HEK293 (cell line): ENCODE measurements around the gene YPEL5.

ENCODE experiments used
- EGR2 ChIP-seq: fragments of 450-650 bp; formaldehyde crosslinking; IDR thresholded peaks from 2 replicates; pipeline ENCODE4 v1.5.1; 2016; ENCODE audit warnings: low read depth, missing biosample characterization, missing genetic modification characterization
- PATZ1 ChIP-seq: fragments of 450-650 bp; formaldehyde crosslinking; IDR thresholded peaks from 2 replicates; pipeline ENCODE4 v1.5.1; 2016; ENCODE audit warnings: missing biosample characterization, missing genetic modification characterization
- PBX3 ChIP-seq: sonication (generic); formaldehyde crosslinking; IDR thresholded peaks from 2 replicates; pipeline ENCODE4 v1.8.1; 2022; ENCODE audit warnings: mild to moderate bottlenecking, moderate library complexity, missing genetic modification reagents
- TCF7L2 ChIP-seq: IDR thresholded peaks from 2 replicates; pipeline ENCODE4 v1.6.1; 2011; ENCODE audit warnings: low read depth, mild to moderate bottlenecking, inconsistent platforms, low read length, moderate library complexity, borderline replicate concordance
- ZNF16 ChIP-seq: fragments of 450-650 bp; formaldehyde crosslinking; IDR thresholded peaks from 2 replicates; pipeline ENCODE4 v1.5.1; 2016; ENCODE audit warnings: low read depth, missing biosample characterization, missing genetic modification characterization
- ZNF18 ChIP-seq: fragments of 450-650 bp; formaldehyde crosslinking; IDR thresholded peaks from 2 replicates; pipeline ENCODE4 v1.5.1; 2016; ENCODE audit warnings: missing biosample characterization, missing genetic modification characterization
- ZNF501 ChIP-seq: fragments of 450-650 bp; formaldehyde crosslinking; IDR thresholded peaks from 2 replicates; pipeline ENCODE4 v1.5.1; 2016; ENCODE audit warnings: missing biosample characterization, missing genetic modification characterization
- ZNF510 ChIP-seq: fragments of 450-650 bp; formaldehyde crosslinking; IDR thresholded peaks from 2 replicates; pipeline ENCODE4 v1.5.1; 2018; ENCODE audit warnings: mild to moderate bottlenecking, missing genetic modification characterization, missing biosample characterization; ENCODE audit not compliant: insufficient replicate concordance
- ZNF670 ChIP-seq: fragments of 450-650 bp; formaldehyde crosslinking; IDR thresholded peaks from 2 replicates; pipeline ENCODE4 v1.5.1; 2016; ENCODE audit warnings: missing biosample characterization, missing genetic modification characterization, low read depth
- TF ChIP-seq, protein P1 (sequence below): fragments of 450-650 bp; formaldehyde crosslinking; IDR thresholded peaks from 2 replicates; pipeline ENCODE4 v1.5.1; 2016; ENCODE audit warnings: missing biosample characterization, missing genetic modification characterization
- TF ChIP-seq, protein P2 (sequence below): fragments of 450-650 bp; formaldehyde crosslinking; optimal IDR thresholded peaks from 2 replicates; pipeline ENCODE3; 2016; ENCODE audit warnings: missing biosample characterization, mild to moderate bottlenecking, missing genetic modification characterization

- TF ChIP-seq TCF7L2 (no peak), ZNF16 (tag by site-specific recombination) (no peak), PBX3 (no peak), PATZ1 (tag by site-specific recombination) (no peak), ZNF501 (tag by site-specific recombination) (no peak), ZNF18 (tag by site-specific recombination) (no peak), ZNF510 (tag by site-specific recombination) (no peak), EGR2 (tag by site-specific recombination) (no peak), ZNF670 (no peak)
- TF ChIP-seq, protein P1, sequence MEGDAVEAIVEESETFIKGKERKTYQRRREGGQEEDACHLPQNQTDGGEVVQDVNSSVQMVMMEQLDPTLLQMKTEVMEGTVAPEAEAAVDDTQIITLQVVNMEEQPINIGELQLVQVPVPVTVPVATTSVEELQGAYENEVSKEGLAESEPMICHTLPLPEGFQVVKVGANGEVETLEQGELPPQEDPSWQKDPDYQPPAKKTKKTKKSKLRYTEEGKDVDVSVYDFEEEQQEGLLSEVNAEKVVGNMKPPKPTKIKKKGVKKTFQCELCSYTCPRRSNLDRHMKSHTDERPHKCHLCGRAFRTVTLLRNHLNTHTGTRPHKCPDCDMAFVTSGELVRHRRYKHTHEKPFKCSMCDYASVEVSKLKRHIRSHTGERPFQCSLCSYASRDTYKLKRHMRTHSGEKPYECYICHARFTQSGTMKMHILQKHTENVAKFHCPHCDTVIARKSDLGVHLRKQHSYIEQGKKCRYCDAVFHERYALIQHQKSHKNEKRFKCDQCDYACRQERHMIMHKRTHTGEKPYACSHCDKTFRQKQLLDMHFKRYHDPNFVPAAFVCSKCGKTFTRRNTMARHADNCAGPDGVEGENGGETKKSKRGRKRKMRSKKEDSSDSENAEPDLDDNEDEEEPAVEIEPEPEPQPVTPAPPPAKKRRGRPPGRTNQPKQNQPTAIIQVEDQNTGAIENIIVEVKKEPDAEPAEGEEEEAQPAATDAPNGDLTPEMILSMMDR (tag by site-specific recombination), result no peak
- TF ChIP-seq, protein P2, sequence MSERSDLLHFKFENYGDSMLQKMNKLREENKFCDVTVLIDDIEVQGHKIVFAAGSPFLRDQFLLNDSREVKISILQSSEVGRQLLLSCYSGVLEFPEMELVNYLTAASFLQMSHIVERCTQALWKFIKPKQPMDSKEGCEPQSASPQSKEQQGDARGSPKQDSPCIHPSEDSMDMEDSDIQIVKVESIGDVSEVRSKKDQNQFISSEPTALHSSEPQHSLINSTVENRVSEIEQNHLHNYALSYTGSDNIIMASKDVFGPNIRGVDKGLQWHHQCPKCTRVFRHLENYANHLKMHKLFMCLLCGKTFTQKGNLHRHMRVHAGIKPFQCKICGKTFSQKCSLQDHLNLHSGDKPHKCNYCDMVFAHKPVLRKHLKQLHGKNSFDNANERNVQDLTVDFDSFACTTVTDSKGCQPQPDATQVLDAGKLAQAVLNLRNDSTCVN (tag by site-specific recombination), result no peak
Observed at GRCh38 chr2:30136764-30137444, 9.9 kb upstream of the YPEL5 start.
